Mesothelial cell of epicardium (in vitro differentiated cells): Measurements from ENCODE around the gene RAD51B. TPM values are rescaled to one million over a fixed set of nuclear protein-coding genes. Genes with fewer than 3 reads are reported as not detected.

Source experiments
- DNase-seq, 2 experiments: peaks; one replicate each; pipeline ENCODE4 v3.0.0; 2021; ENCODE audit warnings: low spot score in 2 of 2; ENCODE audit not compliant: unreplicated experiment in 2 of 2
- H3K27ac Mint-ChIP-seq: 2 replicates; pipeline ENCODE4 v1.8.0; 2021; ENCODE audit warnings: mixed read lengths
- H3K27me3 Mint-ChIP-seq: 2 replicates; pipeline ENCODE4 v1.8.0; 2021; ENCODE audit warnings: low read depth, mixed read lengths
- H3K36me3 Mint-ChIP-seq: 2 replicates; pipeline ENCODE4 v1.8.0; 2021; ENCODE audit warnings: mixed read lengths
- H3K4me1 Mint-ChIP-seq: 2 replicates; pipeline ENCODE4 v1.8.0; 2021; ENCODE audit warnings: mixed read lengths
- H3K4me3 Mint-ChIP-seq: 2 replicates; pipeline ENCODE4 v1.8.0; 2021; ENCODE audit warnings: mild to moderate bottlenecking, moderate library complexity, mixed read lengths
- H3K9me3 Mint-ChIP-seq: 2 replicates; pipeline ENCODE4 v1.8.0; 2021; ENCODE audit warnings: mixed read lengths
- total RNA-seq: library from RNA; stranded (reverse); gene quantifications from 3 replicates; pipeline ENCODE4 v1.2.1, GENCODE V29; 2021
- TF ChIP-seq, protein P1 (sequence below): fragments of 200-600 bp; sonication (generic); IDR thresholded peaks from one replicate; pipeline ENCODE4 v1.5.0; 2021; ENCODE audit warnings: antibody characterized with exemption; ENCODE audit not compliant: unreplicated experiment

RAD51B gene
- total RNA-seq, 1 donor from 2014 or later = 34.7 TPM

DNA sequence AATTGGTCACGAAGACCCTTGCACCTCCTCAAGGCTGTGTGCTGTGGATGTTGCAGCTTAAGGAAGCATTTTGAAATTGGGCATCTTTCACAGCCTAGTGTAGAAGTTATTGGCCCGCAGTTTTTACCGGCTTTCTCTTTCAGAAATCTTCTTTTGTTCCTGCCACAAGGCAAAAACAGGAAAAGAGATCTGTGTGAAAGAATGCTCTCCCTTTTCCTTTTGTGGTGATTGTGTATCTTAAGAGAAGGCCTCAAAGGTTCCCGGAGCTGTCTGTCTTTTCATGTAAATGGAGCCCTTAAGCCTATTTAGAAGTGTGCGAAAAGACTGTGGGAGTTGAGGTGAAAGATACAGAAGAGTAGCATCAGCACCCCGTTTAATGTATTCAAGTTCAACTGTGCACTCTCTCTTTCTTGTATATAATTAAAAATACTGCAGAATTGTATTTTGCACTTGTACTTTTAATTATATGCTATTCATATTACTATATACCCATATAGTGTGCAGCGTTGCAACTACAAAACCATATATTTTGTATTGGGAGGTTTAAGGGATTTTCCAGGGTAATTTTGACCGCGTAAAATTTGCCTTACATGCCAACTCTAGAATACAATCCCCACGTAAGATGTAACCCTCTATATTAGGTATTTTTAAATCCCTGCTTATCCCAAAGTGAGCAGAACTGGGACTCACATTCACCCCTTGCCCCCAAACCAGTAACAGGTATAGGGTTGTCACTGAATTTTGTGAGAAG is 441.7 kb downstream of the RAD51B start:
- DNase-seq = no peak
- H3K27ac Mint-ChIP-seq = peak overlapping the region; percentile 89
- TF ChIP-seq, protein P1, sequence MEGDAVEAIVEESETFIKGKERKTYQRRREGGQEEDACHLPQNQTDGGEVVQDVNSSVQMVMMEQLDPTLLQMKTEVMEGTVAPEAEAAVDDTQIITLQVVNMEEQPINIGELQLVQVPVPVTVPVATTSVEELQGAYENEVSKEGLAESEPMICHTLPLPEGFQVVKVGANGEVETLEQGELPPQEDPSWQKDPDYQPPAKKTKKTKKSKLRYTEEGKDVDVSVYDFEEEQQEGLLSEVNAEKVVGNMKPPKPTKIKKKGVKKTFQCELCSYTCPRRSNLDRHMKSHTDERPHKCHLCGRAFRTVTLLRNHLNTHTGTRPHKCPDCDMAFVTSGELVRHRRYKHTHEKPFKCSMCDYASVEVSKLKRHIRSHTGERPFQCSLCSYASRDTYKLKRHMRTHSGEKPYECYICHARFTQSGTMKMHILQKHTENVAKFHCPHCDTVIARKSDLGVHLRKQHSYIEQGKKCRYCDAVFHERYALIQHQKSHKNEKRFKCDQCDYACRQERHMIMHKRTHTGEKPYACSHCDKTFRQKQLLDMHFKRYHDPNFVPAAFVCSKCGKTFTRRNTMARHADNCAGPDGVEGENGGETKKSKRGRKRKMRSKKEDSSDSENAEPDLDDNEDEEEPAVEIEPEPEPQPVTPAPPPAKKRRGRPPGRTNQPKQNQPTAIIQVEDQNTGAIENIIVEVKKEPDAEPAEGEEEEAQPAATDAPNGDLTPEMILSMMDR = no peak
- no peaks in the 10 kb centered on the region for H3K36me3 Mint-ChIP-seq
- H3K27me3 Mint-ChIP-seq = no peaks in the 10 kb centered on the region
- no peak overlapping the region for H3K4me3 Mint-ChIP-seq
- no peaks in the 10 kb centered on the region for H3K9me3 Mint-ChIP-seq
- H3K4me1 Mint-ChIP-seq = peaks cover 65% of the 10 kb centered on the region

DNA sequence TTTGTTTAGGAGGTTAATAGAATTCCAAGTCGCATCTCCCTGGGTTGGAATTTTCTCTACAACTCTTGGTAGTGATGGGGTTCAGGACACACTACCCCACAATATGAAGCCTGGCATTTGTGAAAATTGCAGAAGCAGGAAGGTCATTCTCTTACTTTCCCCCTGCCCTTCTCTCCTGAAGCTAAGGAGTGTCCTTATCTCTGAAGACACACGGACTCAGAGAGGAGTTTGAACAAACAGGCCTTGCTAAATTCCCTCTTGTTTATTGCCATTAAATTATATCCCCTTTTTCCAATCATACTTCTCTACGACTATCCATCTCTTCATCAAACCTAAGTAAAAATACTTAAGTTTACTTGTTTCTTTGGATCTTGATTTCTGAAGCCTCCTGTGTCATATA is 443.0 kb downstream of the RAD51B start:
- TF ChIP-seq, protein P1 = no peak
- no peaks in the 10 kb centered on the region for H3K36me3 Mint-ChIP-seq
- no peaks in the 10 kb centered on the region for H3K9me3 Mint-ChIP-seq
- no peaks in the 10 kb centered on the region for H3K27me3 Mint-ChIP-seq
- H3K27ac Mint-ChIP-seq = peak overlapping the region; percentile 90
- H3K4me3 Mint-ChIP-seq = no peak overlapping the region
- no peak for DNase-seq
- H3K4me1 Mint-ChIP-seq = peaks cover 61% of the 10 kb centered on the region

GRCh38 chr14:68263563-68264259 is 444.1 kb downstream of the RAD51B start:
- Mint-ChIP-seq H3K4me1 (peaks cover 67% of the 10 kb centered on the region), H3K27me3 (no peaks in the 10 kb centered on the region)

GRCh38 chr14:68264260-68264569 is 444.6 kb downstream of the RAD51B start:
- Mint-ChIP-seq H3K9me3 (no peaks in the 10 kb centered on the region), H3K27ac (peak overlapping the region; percentile 89), H3K27me3 (no peaks in the 10 kb centered on the region), H3K4me1 (peaks cover 68% of the 10 kb centered on the region), H3K36me3 (no peaks in the 10 kb centered on the region), H3K4me3 (no peak overlapping the region)
- TF ChIP-seq, protein P1 = no peak
- DNase-seq = no peak

More at GRCh38 chr14:68263563-68264259, 444.1 kb downstream of the RAD51B start:
- TF ChIP-seq, protein P1 = no peak
- no peak for DNase-seq
- no peak overlapping the region for H3K4me3 Mint-ChIP-seq
- no peaks in the 10 kb centered on the region for H3K36me3 Mint-ChIP-seq
- no peaks in the 10 kb centered on the region for H3K9me3 Mint-ChIP-seq
- peak overlapping the region; percentile 89 for H3K27ac Mint-ChIP-seq

GRCh38 chr14:68266998-68267397 is 447.4 kb downstream of the RAD51B start:
- Mint-ChIP-seq H3K27me3 (no peaks in the 10 kb centered on the region), H3K4me3 (no peak overlapping the region), H3K4me1 (peaks cover 66% of the 10 kb centered on the region), H3K27ac (peak overlapping the region; percentile 26), H3K9me3 (no peaks in the 10 kb centered on the region), H3K36me3 (no peaks in the 10 kb centered on the region)
- DNase-seq = no peak
- TF ChIP-seq, protein P1 = no peak
